HG03064 (cell line): ENCODE results near the gene ORC6.

Source experiments
- ATAC-seq: cut with Tn5 transposase; IDR thresholded peaks from one replicate; pipeline ENCODE4 v1.9.1; 2021; ENCODE audit warnings: low read depth; ENCODE audit not compliant: unreplicated experiment

Gene ORC6

GRCh38 chr16:46730126-46730525 is 40.7 kb downstream of the ORC6 start:
- ATAC-seq = no peak

- no peak for ATAC-seq
Observed at GRCh38 chr16:46730801-46731690, 41.6 kb downstream of the ORC6 start.

GRCh38 chr16:46731691-46732555 is 42.5 kb downstream of the ORC6 start:
- no peak for ATAC-seq

- ATAC-seq = no peak
Observed at GRCh38 chr16:46732561-46732960, 43.1 kb downstream of the ORC6 start.

GRCh38 chr16:46733319-46733830 is 43.9 kb downstream of the ORC6 start:
- no peak for ATAC-seq

- no peak for ATAC-seq
Observed at GRCh38 chr16:46736695-46737094, 47.2 kb downstream of the ORC6 start.

- no peak for ATAC-seq
Observed at GRCh38 chr16:46737621-46738214, 48.3 kb downstream of the ORC6 start.

GRCh38 chr16:46739934-46740333 is 50.5 kb downstream of the ORC6 start:
- ATAC-seq = no peak

- ATAC-seq = no peak
Observed at GRCh38 chr16:46743232-46743719, 53.8 kb downstream of the ORC6 start.

GRCh38 chr16:46745617-46746016 is 56.2 kb downstream of the ORC6 start:
- ATAC-seq = no peak

- ATAC-seq = no peak
Observed at GRCh38 chr16:46746821-46747776, 57.6 kb downstream of the ORC6 start.
